HL-60/S4 treated with retinoic acid at 250 ng/mL for 4 days and 3 days (cell line): ENCODE results near the gene DPYSL4.

Experiments used
- in situ Hi-C: fragments of 300-500 bp; cut with MboI; formaldehyde crosslinking; loops from 2 replicates; pipeline ENCODE4 v1.7.0; 2022; ENCODE audit warnings: low sequenced_read_pairs

Gene DPYSL4

GRCh38 chr10:132176623-132177500, 9.9 kb upstream of the DPYSL4 start:
- in situ Hi-C loops = no loop called here

GRCh38 chr10:132178046-132178445, 8.7 kb upstream of the DPYSL4 start:
- in situ Hi-C loops = no loop called here

- in situ Hi-C loops = no loop called here
Observed at GRCh38 chr10:132178672-132179545, 7.8 kb upstream of the DPYSL4 start.

GRCh38 chr10:132179551-132180392, 7.0 kb upstream of the DPYSL4 start:
- in situ Hi-C loops = no loop called here

GRCh38 chr10:132180736-132181135, 6.0 kb upstream of the DPYSL4 start:
- in situ Hi-C loops = no loop called here

- in situ Hi-C loops = no loop called here
Observed at GRCh38 chr10:132181691-132182425, 4.9 kb upstream of the DPYSL4 start.

- in situ Hi-C loops = no loop called here
Observed at GRCh38 chr10:132182591-132182990, 4.2 kb upstream of the DPYSL4 start.

GRCh38 chr10:132183046-132183445, 3.7 kb upstream of the DPYSL4 start:
- in situ Hi-C loops = no loop called here

- in situ Hi-C loops = no loop called here
Observed at GRCh38 chr10:132184816-132185593, 1.7 kb upstream of the DPYSL4 start.

- in situ Hi-C loops = no loop called here
Observed at GRCh38 chr10:132185601-132186487, 904 bp upstream of the DPYSL4 start.

- in situ Hi-C loops = no loop called here
Observed at GRCh38 chr10:132187430-132188138, 836 bp downstream of the DPYSL4 start.

- in situ Hi-C loops = no loop called here
Observed at GRCh38 chr10:132188331-132188730, 1.6 kb downstream of the DPYSL4 start.

- in situ Hi-C loops = no loop called here
Observed at GRCh38 chr10:132189016-132189415, 2.3 kb downstream of the DPYSL4 start.

- in situ Hi-C loops = no loop called here
Observed at GRCh38 chr10:132189810-132190422, 3.2 kb downstream of the DPYSL4 start.

- in situ Hi-C loops = no loop called here
Observed at GRCh38 chr10:132192076-132192975, 5.6 kb downstream of the DPYSL4 start.

- in situ Hi-C loops = no loop called here
Observed at GRCh38 chr10:132192991-132193665, 6.4 kb downstream of the DPYSL4 start.
